H1 (cell line): ENCODE measurements around the gene LRRC14B. TPM values are rescaled to one million over a fixed set of nuclear protein-coding genes. Genes with fewer than 3 reads are reported as not detected.

Experiments used
- CTCF ChIA-PET: fragments of 300-600 bp; sonication (Branson Sonifier 250); formaldehyde crosslinking; loops from one replicate; lab custom pipeline; 2021; ENCODE audit not compliant: partially characterized antibody; lab: Charles Lee
- POLR2A ChIA-PET: fragments of 300-600 bp; sonication (Branson Sonifier 250); formaldehyde crosslinking; loops from one replicate; lab custom pipeline; 2021; ENCODE audit warnings: inconsistent platforms; ENCODE audit not compliant: partially characterized antibody; lab: Charles Lee
- DNase-seq, 2 experiments: peaks; one replicate each; pipeline versions ENCODE4 v3.0.0 to v3.0.0-alpha.2; 2010 to 2022; ENCODE audit warnings: low spot score in 2 of 2, low read depth in 1 of 2, mixed read lengths in 1 of 2
- FAIRE-seq: peaks from 2 replicates; lab custom pipeline; 2011; peaks lifted over from hg19 to GRCh38; lab: Jason Lieb, UNC
- H2AFZ ChIP-seq: 2 replicates; pipeline ENCODE4 v1.8.1; 2012; ENCODE audit warnings: low read length, inconsistent platforms
- H2AK5ac ChIP-seq: 2 replicates; pipeline ENCODE4 v1.6.1; 2013; ENCODE audit warnings: low read depth, low read length
- H2BK120ac ChIP-seq: replicated peaks from 2 replicates; pipeline ENCODE3; 2013; ENCODE audit warnings: low read depth, low read length, inconsistent platforms
- H2BK12ac ChIP-seq: 2 replicates; pipeline ENCODE4 v1.6.1; 2013; ENCODE audit warnings: low read depth, low read length
- H2BK15ac ChIP-seq: 2 replicates; pipeline ENCODE4 v1.6.1; 2013; ENCODE audit warnings: low read length
- H2BK20ac ChIP-seq: 2 replicates; pipeline ENCODE4 v1.6.1; 2013; ENCODE audit warnings: low read length
- H2BK5ac ChIP-seq: 2 replicates; pipeline ENCODE4 v1.6.1; 2013; ENCODE audit warnings: low read depth, low read length
- H3K14ac ChIP-seq: 2 replicates; pipeline ENCODE4 v1.6.1; 2013; ENCODE audit warnings: inconsistent platforms; ENCODE audit not compliant: insufficient read length
- H3K18ac ChIP-seq: 2 replicates; pipeline ENCODE4 v1.6.1; 2013; ENCODE audit warnings: low read length; ENCODE audit errors: extremely low read depth
- H3K23ac ChIP-seq: 2 replicates; pipeline ENCODE4 v1.6.1; 2013; ENCODE audit warnings: inconsistent platforms; ENCODE audit not compliant: insufficient read length
- H3K23me2 ChIP-seq: 2 replicates; pipeline ENCODE4 v1.6.1; 2013; ENCODE audit warnings: low read depth, low read length
- H3K27ac ChIP-seq: 2 replicates; pipeline ENCODE4 v1.6.1; 2011; ENCODE audit warnings: low read depth, low read length, inconsistent platforms
- H3K27me3 ChIP-seq, 4 experiments: replicated peaks in 1 of 4; 1 replicate in 1 of 4; 2 replicates in 3 of 4; pipeline versions ENCODE4 v1.6.1 to v1.8.1; 2011 to 2013; ENCODE audit warnings: low read length in 3 of 4, mild to moderate bottlenecking in 3 of 4, inconsistent platforms in 2 of 4, mixed read lengths in 2 of 4, moderate library complexity in 1 of 4; ENCODE audit not compliant: control insufficient read depth in 3 of 4, insufficient read depth in 3 of 4; ENCODE audit errors: extremely low read depth in 1 of 4
- H3K36me3 ChIP-seq, 4 experiments: 2 replicates each; pipeline versions ENCODE4 v1.6.1 to v1.8.1; 2011 to 2013; ENCODE audit warnings: mild to moderate bottlenecking in 4 of 4, low read length in 3 of 4, moderate library complexity in 2 of 4, control low read depth in 1 of 4, inconsistent platforms in 1 of 4; ENCODE audit not compliant: insufficient read depth in 4 of 4, control insufficient read depth in 2 of 4
- H3K4ac ChIP-seq: replicated peaks from 2 replicates; pipeline ENCODE3; 2013; ENCODE audit warnings: low read length, low read depth, mixed read lengths, inconsistent platforms; ENCODE audit not compliant: insufficient read length
- H3K4me1 ChIP-seq, 4 experiments: replicated peaks in 1 of 4; 1 replicate in 1 of 4; 2 replicates in 3 of 4; pipeline versions ENCODE4 v1.6.1 to v1.8.1; 2011 to 2013; ENCODE audit warnings: low read length in 3 of 4, inconsistent platforms in 2 of 4, mixed read lengths in 1 of 4; ENCODE audit not compliant: insufficient read depth in 4 of 4, control insufficient read depth in 3 of 4
- H3K4me2 ChIP-seq, 2 experiments: 2 replicates each; pipeline versions ENCODE4 v1.6.1 to v1.8.1; 2011 to 2013; ENCODE audit warnings: low read depth in 2 of 2, low read length in 2 of 2, control low read depth in 1 of 2, inconsistent platforms in 1 of 2, mild to moderate bottlenecking in 1 of 2; ENCODE audit not compliant: insufficient read depth in 1 of 2
- H3K4me3 ChIP-seq, 4 experiments: fragments of 200-600, 300-600 bp in 1 of 4; sonication (generic), shearing (Covaris generic), sonication (Bioruptor Twin) in 1 of 4; 2 replicates each; pipeline versions ENCODE4 v1.5.1 to v1.8.1; 2011 to 2016; ENCODE audit warnings: low read length in 4 of 4, low read depth in 3 of 4, control low read depth in 2 of 4, inconsistent platforms in 2 of 4, mild to moderate bottlenecking in 2 of 4, mixed read lengths in 1 of 4, moderate library complexity in 1 of 4; ENCODE audit not compliant: insufficient read depth in 2 of 4; ENCODE audit errors: extremely low read depth in 1 of 4
- H3K56ac ChIP-seq: replicated peaks from 2 replicates; pipeline ENCODE3; 2013; ENCODE audit warnings: low read depth, mild to moderate bottlenecking, mixed read lengths, low read length, inconsistent platforms; ENCODE audit not compliant: insufficient read length
- H3K79me1 ChIP-seq: 2 replicates; pipeline ENCODE4 v1.6.1; 2013; ENCODE audit warnings: low read depth, low read length, control low read depth
- H3K79me2 ChIP-seq, 2 experiments: 2 replicates each; pipeline versions ENCODE4 v1.6.1 to v1.8.1; 2012 to 2013; ENCODE audit warnings: low read length in 2 of 2, mild to moderate bottlenecking in 2 of 2, inconsistent platforms in 1 of 2; ENCODE audit not compliant: insufficient read depth in 2 of 2, control insufficient read depth in 1 of 2
- H3K9ac ChIP-seq, 4 experiments: replicated peaks in 1 of 4; 1 replicate in 1 of 4; 2 replicates in 3 of 4; pipeline versions ENCODE4 v1.6.1 to v1.8.1; 2011 to 2013; ENCODE audit warnings: low read depth in 3 of 4, low read length in 3 of 4, control low read depth in 2 of 4, mild to moderate bottlenecking in 2 of 4, moderate library complexity in 2 of 4, inconsistent platforms in 1 of 4; ENCODE audit errors: extremely low read depth in 1 of 4
- H3K9me3 ChIP-seq, 2 experiments: 2 replicates each; pipeline versions ENCODE4 v1.6.1 to v1.8.1; 2012 to 2013; ENCODE audit warnings: mild to moderate bottlenecking in 2 of 2, moderate library complexity in 2 of 2, control low read depth in 1 of 2, inconsistent platforms in 1 of 2, low read depth in 1 of 2, low read length in 1 of 2, mixed read lengths in 1 of 2; ENCODE audit not compliant: insufficient read depth in 2 of 2
- H4K20me1 ChIP-seq, 2 experiments: replicated peaks in 1 of 2; 2 replicates each; pipeline versions ENCODE3 to v1.8.1; 2011 to 2013; ENCODE audit warnings: inconsistent platforms in 2 of 2, low read length in 2 of 2, mild to moderate bottlenecking in 1 of 2; ENCODE audit not compliant: insufficient read depth in 2 of 2, control insufficient read depth in 1 of 2
- H4K5ac ChIP-seq: 2 replicates; pipeline ENCODE4 v1.6.1; 2013; ENCODE audit warnings: low read length, low read depth, mixed read lengths, inconsistent platforms; ENCODE audit not compliant: insufficient read length
- H4K8ac ChIP-seq: 2 replicates; pipeline ENCODE4 v1.8.0; 2013; ENCODE audit warnings: mild to moderate bottlenecking, moderate library complexity, low read length, inconsistent platforms; ENCODE audit not compliant: insufficient read depth; ENCODE audit errors: extremely low read depth
- H4K91ac ChIP-seq: replicated peaks from 2 replicates; pipeline ENCODE3; 2013; ENCODE audit warnings: low read length, mixed read lengths, inconsistent platforms; ENCODE audit not compliant: insufficient read length
- BCL11A ChIP-seq, 2 experiments: IDR thresholded peaks; one replicate each; pipeline ENCODE4 v1.6.1; 2011; ENCODE audit warnings: low read depth in 2 of 2, low read length in 2 of 2, mild to moderate bottlenecking in 2 of 2
- CBX5 ChIP-seq: fragments of 300-800, 300-1000 bp; sonication (generic); IDR thresholded peaks from 2 replicates; pipeline ENCODE4 v1.7.1; 2016; ENCODE audit warnings: antibody characterized with exemption, low read length, low read depth
- FOSL1 ChIP-seq: IDR thresholded peaks from 2 replicates; pipeline ENCODE4 v1.6.1; 2011; ENCODE audit warnings: mild to moderate bottlenecking, low read depth, low read length, moderate library complexity; ENCODE audit not compliant: insufficient read depth
- HDAC2 ChIP-seq, 2 experiments: fragments of 300-600 bp in 1 of 2; sonication (generic) in 1 of 2; IDR thresholded peaks; 2 replicates each; pipeline ENCODE4 v1.6.1; 2011 to 2012; ENCODE audit warnings: low read depth in 2 of 2, low read length in 2 of 2, mild to moderate bottlenecking in 2 of 2, moderate library complexity in 2 of 2, borderline replicate concordance in 1 of 2, inconsistent platforms in 1 of 2
- RAD21 ChIP-seq, 2 experiments: IDR thresholded peaks in 1 of 2; conservative IDR thresholded peaks in 1 of 2; 2 replicates each; pipeline ENCODE4 v1.6.1; 2011; ENCODE audit warnings: low read depth in 2 of 2, low read length in 2 of 2, improper control_type of control experiment in 1 of 2, inconsistent platforms in 1 of 2, mild to moderate bottlenecking in 1 of 2, moderate library complexity in 1 of 2
- RFX5 ChIP-seq: IDR thresholded peaks from 2 replicates; pipeline ENCODE4 v1.6.1; 2011; ENCODE audit warnings: low read depth, low read length, improper control_type of control experiment, borderline replicate concordance
- RNF2 ChIP-seq: fragments of 200-900, 300-1000 bp; sonication (generic); IDR thresholded peaks from 2 replicates; pipeline ENCODE4 v1.7.1; 2016; ENCODE audit warnings: borderline replicate concordance, low read depth, mild to moderate bottlenecking, antibody characterized with exemption, low read length; ENCODE audit not compliant: poor library complexity, severe bottlenecking; ENCODE audit errors: missing control alignments
- SIN3A ChIP-seq, 2 experiments: IDR thresholded peaks in 1 of 2; conservative IDR thresholded peaks in 1 of 2; 2 replicates each; pipeline ENCODE4 v1.6.1; 2011 to 2012; ENCODE audit warnings: low read length in 2 of 2, improper control_type of control experiment in 1 of 2, low read depth in 1 of 2, mild to moderate bottlenecking in 1 of 2
- SIX5 ChIP-seq: IDR thresholded peaks from 2 replicates; pipeline ENCODE4 v1.6.1; 2011; ENCODE audit warnings: mild to moderate bottlenecking, low read depth, low read length
- TEAD4 ChIP-seq: IDR thresholded peaks from 2 replicates; pipeline ENCODE4 v1.6.1; 2012; ENCODE audit warnings: low read depth, low read length, inconsistent platforms, mixed read lengths
- ZNF274 ChIP-seq: IDR thresholded peaks from 2 replicates; pipeline ENCODE4 v1.7.0; 2012; ENCODE audit warnings: low read length, borderline replicate concordance; ENCODE audit errors: extremely low read depth
- WGBS, 2 experiments: shearing (Covaris generic) in 1 of 2; methylation state at CpG; one replicate each; pipeline versions ENCODE4 v1.1.6 to v1.1.7; 2013 to 2015; ENCODE audit warnings: low lambda C conversion rate in 2 of 2, mixed read lengths in 2 of 2, inconsistent platforms in 1 of 2, low coverage in 1 of 2, missing lambda C conversion rate in 1 of 2; ENCODE audit not compliant: insufficient replicate concordance in 2 of 2, insufficient coverage in 1 of 2, insufficient read length in 1 of 2; ENCODE audit errors: extremely low coverage in 1 of 2, missing lambda C conversion rate in 1 of 2; 5-methylcytosine and 5-hydroxymethylcytosine counted together
- polyA plus RNA-seq, 7 experiments: library from polyadenylated mRNA; depleted of rRNA in 3 of 7; stranded (reverse) in 5 of 7; unstranded in 2 of 7; fragments of >200 nt in 5 of 7; fragments of 200-250 nt in 2 of 7; gene quantifications; 1 replicate in 5 of 7; 2 replicates in 1 of 7; 4 replicates in 1 of 7; pipeline versions ENCODE4 v1.2.1 to v1.2.3, GENCODE V29; 2011 to 2013; ENCODE audit warnings: missing spikeins in 2 of 7, mixed read lengths in 2 of 7
- total RNA-seq: library from RNA; stranded (reverse); fragmentation: NEBNext Ultra II Directional; extraction: Animal tissue kit (Norgen Biotek cat#: 25700); gene quantifications from 2 replicates; pipeline ENCODE4 v1.2.1, GENCODE V29; 2021

Gene LRRC14B
- total and polyA plus RNA-seq, 2 of the 8 experiments (the other 6 are each of a cell fraction or from before 2014, with no cell fraction given), result not detected

DNA sequence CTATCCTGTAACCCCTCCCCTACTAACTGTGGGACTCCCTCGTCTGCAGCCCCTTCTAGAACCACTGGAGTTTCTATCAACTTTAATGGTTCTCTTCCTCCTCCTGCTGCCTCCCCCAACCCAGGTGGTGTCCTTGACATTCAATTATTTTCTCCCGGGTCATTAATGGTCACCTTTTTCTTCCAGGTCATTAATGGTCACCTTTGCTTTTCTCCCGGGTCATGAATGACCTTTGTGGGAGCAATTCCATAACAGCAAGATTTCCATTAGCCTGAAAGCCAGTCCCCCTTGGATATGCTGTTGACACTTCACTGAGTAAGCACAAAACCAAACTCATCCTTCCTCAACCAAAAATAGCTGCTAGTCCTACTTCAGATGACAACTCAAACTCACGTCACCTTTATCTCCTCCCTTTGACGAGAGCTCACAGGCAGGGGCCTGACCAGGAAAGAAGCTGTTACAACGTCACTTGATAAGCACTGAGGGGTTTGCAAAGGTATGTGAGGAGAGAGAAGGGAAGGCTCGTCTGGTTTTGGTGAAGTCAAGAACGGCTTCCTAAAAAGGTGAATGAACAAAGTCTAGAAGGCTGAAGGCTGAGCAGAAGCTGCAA, 15.7 kb downstream of the LRRC14B start:
- Histone ChIP-seq H3K9me3 (no peaks in the 10 kb centered on the region), H4K5ac (no peak overlapping the region), H2BK120ac (no peak overlapping the region), H3K18ac (no peak overlapping the region), H3K79me2 (peaks cover 6 to 32% of the 10 kb centered on the region in 2 experiments; a peak in 3 of 4 replicates), H2BK12ac (no peak overlapping the region), H3K23me2 (peaks cover 1% of the 10 kb centered on the region; the same call in 1 of the 2 replicates), H2BK5ac (no peak overlapping the region)
- no peak for DNase-seq
- WGBS, 2 experiments, result 84% methylated on average over 7 of the region's 8 CpGs; no CpG with 5 or more reads in 1 of the 2 experiments
- no peak for TF ChIP-seq FOSL1
- TF ChIP-seq ZNF274, result no peak
- TF ChIP-seq RNF2, result no peak
- TF ChIP-seq RFX5, result no peak
- no peak for TF ChIP-seq BCL11A (IDR thresholded peaks at IDR 0.05; ENCODE audit: low read depth in 2 of 2, low read length in 2 of 2)
- no peak for TF ChIP-seq TEAD4
- no peak for TF ChIP-seq RAD21 (IDR thresholded peaks at IDR 0.05 in 1 of 2, conservative IDR thresholded peaks at IDR 0.05 in 1 of 2; ENCODE audit: low read depth in 2 of 2, low read length in 2 of 2)
- no peak for TF ChIP-seq HDAC2 (IDR thresholded peaks at IDR 0.05; ENCODE audit: borderline replicate concordance in 1 of 2, low read depth in 2 of 2, low read length in 2 of 2)
- no peak for TF ChIP-seq SIX5
- TF ChIP-seq SIN3A (conservative IDR thresholded peaks at IDR 0.05 in 1 of 2, IDR thresholded peaks at IDR 0.05 in 1 of 2; ENCODE audit: low read depth in 1 of 2, low read length in 2 of 2), result no peak
- no peak for TF ChIP-seq CBX5
- TF ChIP-seq, all 59 proteins: peak for 0
- Histone ChIP-seq H3K4me2 (no peak overlapping the region), H3K27me3 (no peaks in the 10 kb centered on the region), H3K56ac (no peak overlapping the region), H2BK20ac (no peak overlapping the region), H3K4ac (no peak overlapping the region), H3K9ac (no peak overlapping the region), H4K20me1 (peaks cover 4 to 26% of the 10 kb centered on the region in 2 experiments), H3K23ac (no peak overlapping the region), H3K14ac (no peak overlapping the region), H3K27ac (no peak overlapping the region), H2AK5ac (no peak overlapping the region), H3K79me1 (no peaks in the 10 kb centered on the region; the same call in 1 of the 2 replicates), H4K91ac (no peak overlapping the region), H3K4me1 (no peaks in the 10 kb centered on the region; a peak in 1 of 7 replicates), H3K36me3 (peaks cover 2 to 16% (median 10%) of the 10 kb centered on the region in 4 experiments), H3K4me3 (no peak overlapping the region), H4K8ac (no peak overlapping the region), H2BK15ac (no peak overlapping the region), H2AFZ (no peak overlapping the region)
- ChIA-PET CTCF (interaction anchor here (0.6 to 1.5 kb wide), 3 partner anchors 11 to 226 kb away, joined by 3 to 4 read pairs (median 3); partner anchors contain the start of genes CCDC127 and SDHA), POLR2A (interaction anchor here (1.0 to 2.1 kb wide), 2 partner anchors 11 to 13 kb away, joined by 4 to 8 read pairs; partner anchors contain the start of genes CCDC127 and SDHA)
- FAIRE-seq, result no peak
